AG04449 (cell line): ENCODE measurements around the gene SPRED1.

ENCODE experiments used
- CTCF ChIA-PET: fragments of 350-600 bp; formaldehyde crosslinking; extraction: SDS; loops from one replicate; lab custom pipeline; 2021; ENCODE audit warnings: antibody characterized with exemption; lab: Yijun Ruan, JAX
- POLR2A ChIA-PET: fragments of 400-600, 350-600 bp; formaldehyde crosslinking; extraction: SDS; loops from one replicate; lab custom pipeline; 2020; ENCODE audit warnings: antibody characterized with exemption, inconsistent platforms; lab: Yijun Ruan, JAX
- DNase-seq: peaks from one replicate; pipeline ENCODE4 v3.0.0-alpha.2; 2010; ENCODE audit warnings: low read depth, low spot score
- H3K4me3 ChIP-seq: 2 replicates; pipeline ENCODE4 v1.5.1; 2011; ENCODE audit warnings: low read depth, mild to moderate bottlenecking, control low read depth, low read length
- TF ChIP-seq, protein P1 (sequence below): IDR thresholded peaks from one replicate; pipeline ENCODE4 v1.5.1; 2011; ENCODE audit warnings: mild to moderate bottlenecking, moderate library complexity, low read length, control low read depth, inconsistent platforms; ENCODE audit not compliant: insufficient read depth; ENCODE audit errors: missing control alignments

Gene SPRED1

GRCh38 chr15:38297623-38298388 is 45.2 kb downstream of the SPRED1 start:
- POLR2A ChIA-PET, result no interaction called here
- TF ChIP-seq, protein P1, sequence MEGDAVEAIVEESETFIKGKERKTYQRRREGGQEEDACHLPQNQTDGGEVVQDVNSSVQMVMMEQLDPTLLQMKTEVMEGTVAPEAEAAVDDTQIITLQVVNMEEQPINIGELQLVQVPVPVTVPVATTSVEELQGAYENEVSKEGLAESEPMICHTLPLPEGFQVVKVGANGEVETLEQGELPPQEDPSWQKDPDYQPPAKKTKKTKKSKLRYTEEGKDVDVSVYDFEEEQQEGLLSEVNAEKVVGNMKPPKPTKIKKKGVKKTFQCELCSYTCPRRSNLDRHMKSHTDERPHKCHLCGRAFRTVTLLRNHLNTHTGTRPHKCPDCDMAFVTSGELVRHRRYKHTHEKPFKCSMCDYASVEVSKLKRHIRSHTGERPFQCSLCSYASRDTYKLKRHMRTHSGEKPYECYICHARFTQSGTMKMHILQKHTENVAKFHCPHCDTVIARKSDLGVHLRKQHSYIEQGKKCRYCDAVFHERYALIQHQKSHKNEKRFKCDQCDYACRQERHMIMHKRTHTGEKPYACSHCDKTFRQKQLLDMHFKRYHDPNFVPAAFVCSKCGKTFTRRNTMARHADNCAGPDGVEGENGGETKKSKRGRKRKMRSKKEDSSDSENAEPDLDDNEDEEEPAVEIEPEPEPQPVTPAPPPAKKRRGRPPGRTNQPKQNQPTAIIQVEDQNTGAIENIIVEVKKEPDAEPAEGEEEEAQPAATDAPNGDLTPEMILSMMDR, result no peak
- CTCF ChIA-PET, result interaction anchor here (1.1 kb wide), 1 partner anchor 10 kb away, joined by 3 read pairs; no protein-coding TSS in a partner anchor
- DNase-seq, result no peak
- H3K4me3 ChIP-seq, result no peak overlapping the region

- H3K4me3 ChIP-seq, result no peak overlapping the region
- POLR2A ChIA-PET, result no interaction called here
Measured at GRCh38 chr15:38299216-38299615, 46.6 kb downstream of the SPRED1 start.

DNA sequence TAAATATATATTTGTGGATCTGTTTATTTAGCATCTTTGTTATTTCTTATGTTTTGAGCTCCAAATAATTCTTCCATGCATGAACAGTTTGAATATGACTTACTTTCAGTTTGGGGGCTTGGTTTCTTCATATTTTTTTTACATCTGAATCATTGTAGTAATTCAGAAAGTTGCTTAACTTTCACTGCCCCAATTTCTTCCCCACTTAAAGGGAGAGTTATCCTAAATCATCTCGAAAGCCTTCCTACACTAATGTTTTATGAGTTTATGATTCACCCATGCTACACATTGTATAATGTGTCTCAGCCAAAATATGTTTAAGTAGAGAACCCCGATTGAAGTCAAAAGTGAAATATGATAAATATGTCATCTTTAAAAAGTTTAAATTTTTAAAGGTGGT is 47.8 kb downstream of the SPRED1 start:
- CTCF ChIA-PET, result interaction anchor here (0.9 to 1.4 kb wide), 3 partner anchors 17 to 54 kb away, joined by 3 to 4 read pairs (median 3); no protein-coding TSS in a partner anchor
- H3K4me3 ChIP-seq, result no peak overlapping the region
- TF ChIP-seq, protein P1, result no peak
- DNase-seq, result peak; percentile 12
- POLR2A ChIA-PET, result no interaction called here

More at GRCh38 chr15:38299216-38299615, 46.6 kb downstream of the SPRED1 start:
- peak; percentile 10 for DNase-seq
- TF ChIP-seq, protein P1, result no peak
- CTCF ChIA-PET, result interaction anchor here (1.1 to 1.4 kb wide), 2 partner anchors 12 to 56 kb away, joined by 3 to 4 read pairs; no protein-coding TSS in a partner anchor

GRCh38 chr15:38304481-38304880 is 51.8 kb downstream of the SPRED1 start:
- ChIA-PET CTCF (no interaction called here), POLR2A (no interaction called here)
- no peak overlapping the region for H3K4me3 ChIP-seq
- TF ChIP-seq, protein P1, result no peak
- no peak for DNase-seq

- CTCF ChIA-PET, result no interaction called here
- POLR2A ChIA-PET, result no interaction called here
- TF ChIP-seq, protein P1, result no peak
- DNase-seq, result no peak
- no peak overlapping the region for H3K4me3 ChIP-seq
Measured at GRCh38 chr15:38307251-38307650, 54.6 kb downstream of the SPRED1 start.

DNA sequence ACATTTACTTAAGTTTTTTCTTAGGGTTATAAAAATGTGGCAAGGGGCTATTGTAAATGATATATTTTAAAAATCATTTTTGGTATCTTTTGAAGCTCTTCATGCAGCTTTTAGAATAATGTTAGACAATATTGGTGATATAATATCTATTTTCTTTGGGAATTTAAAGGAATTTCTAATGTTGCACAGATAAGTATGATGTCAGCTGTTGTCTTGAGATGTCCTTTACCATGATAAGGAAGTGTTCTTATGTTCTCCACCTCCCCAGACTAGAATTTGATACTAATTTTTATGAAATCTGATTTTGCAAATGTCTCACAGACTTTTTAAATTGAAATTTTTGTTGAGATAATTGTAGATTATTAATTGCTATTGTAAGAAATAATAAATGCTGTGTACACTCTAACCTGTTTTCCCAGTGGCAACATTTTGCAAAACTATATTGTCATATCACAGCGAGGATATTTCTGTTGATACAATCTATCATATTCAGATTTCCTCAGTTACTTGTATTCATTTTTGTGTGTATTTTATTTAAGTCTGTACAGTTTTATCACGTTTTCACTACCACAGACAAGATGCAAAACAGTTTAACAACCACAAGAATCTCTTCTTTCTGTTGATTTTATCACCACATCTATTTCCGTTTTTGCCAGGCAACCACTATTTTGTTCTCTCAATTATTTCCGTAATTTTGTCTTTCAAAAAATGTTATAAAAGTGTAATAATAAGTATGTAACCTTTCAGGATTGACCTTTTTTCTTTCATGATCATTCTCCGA is 55.4 kb downstream of the SPRED1 start:
- H3K4me3 ChIP-seq, result no peak overlapping the region
- POLR2A ChIA-PET, result no interaction called here
- CTCF ChIA-PET, result no interaction called here
- TF ChIP-seq, protein P1, result no peak
- DNase-seq, result no peak
